Muscle layer of duodenum (tissue), 2 donors: ENCODE results near the gene ABL1.
"Not testable (repeated sequence)": the region's sequence is repeated elsewhere in the genome, so short reads cannot be mapped to it uniquely, and the experiment has no call there.

Experiments used
- H3K27ac ChIP-seq: one replicate; pipeline ENCODE4 v1.7.0; 2013; ENCODE audit warnings: mild to moderate bottlenecking, low read length
- H3K27me3 ChIP-seq: one replicate; pipeline ENCODE4 v1.7.0; 2013; ENCODE audit warnings: low read depth, mild to moderate bottlenecking, control low read depth, low read length
- H3K36me3 ChIP-seq, 2 donors: one replicate each; pipeline ENCODE4 v1.7.0; 2013; ENCODE audit warnings: low read length in 2 of 2, control low read depth in 1 of 2, mild to moderate bottlenecking in 1 of 2; ENCODE audit not compliant: insufficient read depth in 2 of 2, control insufficient read depth in 1 of 2
- H3K4me1 ChIP-seq, 2 donors: one replicate each; pipeline ENCODE4 v1.7.0; 2013; ENCODE audit warnings: low read length in 2 of 2, mild to moderate bottlenecking in 2 of 2, control low read depth in 1 of 2, moderate library complexity in 1 of 2; ENCODE audit not compliant: insufficient read depth in 2 of 2, control insufficient read depth in 1 of 2
- H3K4me3 ChIP-seq, 2 donors: one replicate each; pipeline ENCODE4 v1.7.0; 2013; ENCODE audit warnings: low read length in 2 of 2, low read depth in 1 of 2, mild to moderate bottlenecking in 1 of 2
- H3K9me3 ChIP-seq, 2 donors: one replicate each; pipeline ENCODE4 v1.7.0; 2013; ENCODE audit warnings: low read length in 2 of 2, control low read depth in 1 of 2, mild to moderate bottlenecking in 1 of 2; ENCODE audit not compliant: control insufficient read depth in 1 of 2
- donor health status: healthy.

The ABL1 gene

GRCh38 chr9:130903194-130904069, 68.4 kb downstream of the ABL1 start:
- no peaks in the 10 kb centered on the region for H3K9me3 ChIP-seq
- H3K36me3 ChIP-seq: no peaks in the 10 kb centered on the region
- H3K27me3 ChIP-seq: no peaks in the 10 kb centered on the region
- no peak overlapping the region for H3K4me3 ChIP-seq
- H3K4me1 ChIP-seq: no peaks in the 10 kb centered on the region
- H3K27ac ChIP-seq: no peak overlapping the region

DNA sequence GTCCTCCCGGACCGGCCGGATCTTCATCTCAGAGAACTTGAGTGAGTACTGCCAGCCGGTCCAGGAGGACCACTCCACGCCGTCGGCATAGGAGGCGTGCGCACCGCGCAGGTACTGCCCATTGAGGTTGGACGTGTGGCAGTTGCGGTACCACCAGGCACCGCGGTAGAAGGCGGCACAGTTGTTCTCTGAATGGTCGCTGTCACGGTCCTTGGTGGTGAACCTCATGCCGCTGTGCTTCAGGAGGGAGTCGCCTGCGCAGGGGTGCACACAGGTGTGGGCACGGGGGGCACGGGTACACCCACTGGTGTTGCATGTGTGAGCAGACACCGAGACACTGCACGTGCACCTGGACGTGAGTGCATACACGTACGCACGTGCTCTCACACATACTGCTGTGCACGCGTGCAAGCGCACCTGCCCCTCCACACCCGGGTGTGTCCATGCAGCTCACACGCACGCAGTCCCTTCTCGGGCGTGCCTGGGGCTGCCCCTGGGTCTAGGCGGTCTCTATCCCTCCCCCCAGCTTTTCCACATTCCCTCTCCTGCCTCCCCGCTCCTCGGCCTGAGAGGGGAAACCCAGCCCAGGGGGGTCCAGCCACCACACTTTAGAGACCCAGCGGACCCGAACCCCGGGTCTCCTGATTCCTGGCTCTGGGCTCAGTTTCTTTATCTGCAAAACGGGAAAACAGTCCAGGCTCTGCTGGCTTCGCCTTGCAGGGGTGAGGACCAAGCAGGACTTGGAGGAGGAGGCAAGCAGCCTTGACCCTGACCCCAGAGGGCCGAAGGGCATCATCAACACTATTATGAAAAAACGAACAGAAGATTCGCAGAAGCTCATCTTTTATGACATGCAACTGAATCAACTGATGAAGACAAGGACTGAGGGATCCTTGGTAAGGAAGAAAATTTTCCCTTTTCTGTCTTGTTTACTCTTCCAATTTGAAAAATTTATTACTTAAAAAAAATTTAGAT, 69.3 kb downstream of the ABL1 start:
- H3K9me3 ChIP-seq: no peaks in the 10 kb centered on the region
- H3K4me1 ChIP-seq: no peaks in the 10 kb centered on the region
- no peaks in the 10 kb centered on the region for H3K27me3 ChIP-seq
- H3K27ac ChIP-seq: no peak overlapping the region
- H3K4me3 ChIP-seq: no peak overlapping the region
- no peaks in the 10 kb centered on the region for H3K36me3 ChIP-seq

DNA sequence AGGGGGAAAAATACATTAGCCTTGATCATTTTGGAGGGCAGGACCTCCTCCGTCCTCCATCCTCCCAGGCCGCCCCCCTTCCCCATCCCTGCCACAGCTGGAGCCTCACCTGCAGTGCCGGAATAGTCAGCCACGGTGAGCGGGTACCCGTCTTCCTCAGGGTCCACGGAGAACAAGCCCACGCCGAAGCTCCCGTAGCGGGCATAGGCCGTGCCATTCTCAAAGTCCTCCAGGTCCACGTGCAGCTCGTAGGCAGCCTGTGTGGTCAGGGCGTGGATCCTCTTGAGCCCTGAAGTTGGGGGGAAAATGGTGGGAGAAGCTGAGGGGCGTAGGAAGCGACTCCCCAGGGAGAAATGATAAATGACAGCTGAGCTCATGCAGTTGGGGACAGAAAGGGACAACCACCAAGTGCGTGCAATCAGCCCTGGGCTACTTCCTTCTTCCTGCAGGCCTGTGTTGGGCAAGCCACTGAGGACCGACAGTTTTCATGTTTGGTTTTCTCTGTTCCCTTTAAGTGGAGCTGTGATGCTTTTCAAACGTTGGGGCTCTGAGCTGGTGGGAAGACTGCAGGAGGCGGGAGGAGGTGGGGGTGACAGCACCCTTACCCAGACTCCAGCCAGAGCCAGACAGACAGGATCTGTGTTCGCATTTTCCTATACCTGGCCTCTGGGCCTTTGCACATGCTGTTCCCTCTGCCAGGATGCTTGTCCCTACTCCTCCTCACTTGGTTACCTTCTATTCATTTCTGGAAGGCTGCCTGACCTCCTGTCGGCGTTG, 70.3 kb downstream of the ABL1 start:
- Histone ChIP-seq H3K36me3 (no peaks in the 10 kb centered on the region), H3K27me3 (no peaks in the 10 kb centered on the region), H3K4me1 (no peaks in the 10 kb centered on the region), H3K9me3 (no peaks in the 10 kb centered on the region), H3K4me3 (no peak overlapping the region), H3K27ac (no peak overlapping the region)

- Histone ChIP-seq H3K4me3 (no peak overlapping the region), H3K9me3 (no peaks in the 10 kb centered on the region), H3K4me1 (no peaks in the 10 kb centered on the region), H3K27me3 (no peaks in the 10 kb centered on the region), H3K27ac (no peak overlapping the region), H3K36me3 (no peaks in the 10 kb centered on the region)
Measured at GRCh38 chr9:130905902-130906734, 71.1 kb downstream of the ABL1 start.

- Histone ChIP-seq H3K9me3 (no peaks in the 10 kb centered on the region), H3K27ac (no peak overlapping the region), H3K36me3 (no peaks in the 10 kb centered on the region), H3K4me1 (no peaks in the 10 kb centered on the region), H3K27me3 (no peaks in the 10 kb centered on the region), H3K4me3 (no peak overlapping the region)
Measured at GRCh38 chr9:130906735-130907416, 71.8 kb downstream of the ABL1 start.

GRCh38 chr9:130908146-130908877, 73.3 kb downstream of the ABL1 start:
- H3K36me3 ChIP-seq: no peaks in the 10 kb centered on the region
- no peaks in the 10 kb centered on the region for H3K27me3 ChIP-seq
- H3K9me3 ChIP-seq: no peaks in the 10 kb centered on the region
- no peak overlapping the region for H3K4me3 ChIP-seq
- no peaks in the 10 kb centered on the region for H3K4me1 ChIP-seq
- H3K27ac ChIP-seq: no peak overlapping the region

GRCh38 chr9:130908878-130909355, 73.9 kb downstream of the ABL1 start:
- Histone ChIP-seq H3K27ac (no peak overlapping the region), H3K4me3 (no peak overlapping the region), H3K9me3 (no peaks in the 10 kb centered on the region), H3K4me1 (no peaks in the 10 kb centered on the region), H3K27me3 (no peaks in the 10 kb centered on the region), H3K36me3 (no peaks in the 10 kb centered on the region)

DNA sequence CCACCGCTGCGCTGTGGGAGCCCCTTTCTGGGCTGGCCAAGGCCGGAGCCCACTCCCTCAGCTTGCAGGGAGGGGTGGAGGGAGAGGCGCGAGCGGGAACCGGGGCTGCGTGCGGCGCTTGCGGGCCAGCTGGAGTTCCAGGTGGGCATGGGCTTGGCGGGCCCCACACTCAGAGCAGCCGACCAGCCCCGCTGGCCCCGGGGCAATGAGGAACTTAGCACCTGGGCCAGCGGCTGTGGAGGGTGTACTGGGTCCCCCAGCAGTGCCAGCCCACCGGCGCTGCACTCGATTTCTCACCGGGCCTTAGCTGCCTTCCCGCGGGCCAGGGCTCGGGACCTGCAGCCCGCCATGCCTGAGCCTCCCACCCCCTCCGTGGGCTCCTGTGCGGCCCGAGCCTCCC, 75.0 kb downstream of the ABL1 start:
- H3K27me3 ChIP-seq, H3K4me1 ChIP-seq, H3K27ac ChIP-seq, H3K9me3 ChIP-seq, H3K4me3 ChIP-seq, H3K36me3 ChIP-seq: not testable (repeated sequence)

GRCh38 chr9:130910670-130911069, 75.6 kb downstream of the ABL1 start:
- not testable (repeated sequence) for H3K27me3 ChIP-seq, H3K4me3 ChIP-seq, H3K4me1 ChIP-seq, H3K9me3 ChIP-seq, H3K36me3 ChIP-seq, H3K27ac ChIP-seq
